ENCODE results near the gene METAP1.
"Not testable (repeated sequence)": the region's sequence is repeated elsewhere in the genome, so short reads cannot be mapped to it uniquely, and the experiment has no call there.

Gene METAP1

GRCh38 chr4:99079625-99080295 lies 84.2 kb downstream of the METAP1 start:
- Mint-ChIP-seq H3K27me3 (no peaks in the 10 kb centered on the region), H3K27ac (no peak overlapping the region), H3K4me3 (no peak overlapping the region), H3K4me1 (ENCODE audit: low read depth) (no peaks in the 10 kb centered on the region), H3K36me3 (ENCODE audit: low read depth) (peaks cover 94% of the 10 kb centered on the region), H3K9me3 (no peaks in the 10 kb centered on the region)
- intact Hi-C loops (cut with micrococcal nuclease) = loop anchor here (10.0 kb wide), 2 partner anchors 735 to 935 kb away; partner anchors contain the start of genes DAPP1 and STPG2

GRCh38 chr4:99080869-99081268 lies 85.3 kb downstream of the METAP1 start:
- H3K27me3 Mint-ChIP-seq; H3K27ac Mint-ChIP-seq; H3K9me3 Mint-ChIP-seq; H3K4me3 Mint-ChIP-seq; H3K4me1 Mint-ChIP-seq (ENCODE audit: low read depth): not testable (repeated sequence)
- peaks cover 94% of the 10 kb centered on the region for H3K36me3 Mint-ChIP-seq (ENCODE audit: low read depth)
- intact Hi-C loops (cut with micrococcal nuclease) = loop anchor here (10.0 kb wide), 2 partner anchors 734 to 936 kb away; partner anchors contain the start of genes DAPP1 and STPG2

- peaks cover 91% of the 10 kb centered on the region for H3K36me3 Mint-ChIP-seq (ENCODE audit: low read depth)
- intact Hi-C loops (cut with micrococcal nuclease) = loop anchor here (10.0 kb wide), 2 partner anchors 733 to 937 kb away; partner anchors contain the start of genes DAPP1 and STPG2
- H3K27me3 Mint-ChIP-seq = no peaks in the 10 kb centered on the region
- no peaks in the 10 kb centered on the region for H3K9me3 Mint-ChIP-seq
- no peak overlapping the region for H3K4me3 Mint-ChIP-seq
- peaks cover 15% of the 10 kb centered on the region for H3K4me1 Mint-ChIP-seq (ENCODE audit: low read depth)
- H3K27ac Mint-ChIP-seq = no peak overlapping the region
Measured at GRCh38 chr4:99082192-99082591, 86.7 kb downstream of the METAP1 start.

GRCh38 chr4:99084595-99084994 lies 89.1 kb downstream of the METAP1 start:
- H3K27ac Mint-ChIP-seq = no peak overlapping the region
- H3K4me1 Mint-ChIP-seq (ENCODE audit: low read depth) = peaks cover 31% of the 10 kb centered on the region
- intact Hi-C loops (cut with micrococcal nuclease) = loop anchor here (10.0 kb wide), 2 partner anchors 730 to 940 kb away; partner anchors contain the start of genes DAPP1 and STPG2
- peaks cover 83% of the 10 kb centered on the region for H3K36me3 Mint-ChIP-seq (ENCODE audit: low read depth)
- H3K9me3 Mint-ChIP-seq = no peaks in the 10 kb centered on the region
- no peaks in the 10 kb centered on the region for H3K27me3 Mint-ChIP-seq
- H3K4me3 Mint-ChIP-seq = no peak overlapping the region

GRCh38 chr4:99088023-99088449 lies 92.5 kb downstream of the METAP1 start:
- intact Hi-C loops (cut with micrococcal nuclease) = loop anchor here (2.0 to 10.0 kb wide), 5 partner anchors 156 to 943 kb away; partner anchors contain the start of genes DAPP1, LAMTOR3, RAP1GDS1 and STPG2

GRCh38 chr4:99088481-99089365 lies 93.2 kb downstream of the METAP1 start, which contains the start of gene ADH5:
ADH5 (minus strand) TSS chr4:99088788; CDS start chr4:99088700, 88 bp downstream.
- peaks cover 47% of the 10 kb centered on the region for H3K4me1 Mint-ChIP-seq (ENCODE audit: low read depth)

More at GRCh38 chr4:99088023-99088449, 92.5 kb downstream of the METAP1 start:
- Mint-ChIP-seq H3K4me3 (peak overlapping the region; percentile 89), H3K36me3 (ENCODE audit: low read depth) (peaks cover 49% of the 10 kb centered on the region), H3K27ac (peak overlapping the region; percentile 93), H3K9me3 (no peaks in the 10 kb centered on the region), H3K27me3 (peaks cover 2% of the 10 kb centered on the region), H3K4me1 (ENCODE audit: low read depth) (peaks cover 47% of the 10 kb centered on the region)

GRCh38 chr4:99090481-99091215 lies 95.1 kb downstream of the METAP1 start:
- no peaks in the 10 kb centered on the region for H3K9me3 Mint-ChIP-seq
- peaks cover 24% of the 10 kb centered on the region for H3K36me3 Mint-ChIP-seq (ENCODE audit: low read depth)
- H3K4me3 Mint-ChIP-seq = no peak overlapping the region
- peaks cover 2% of the 10 kb centered on the region for H3K27me3 Mint-ChIP-seq
- peaks cover 42% of the 10 kb centered on the region for H3K4me1 Mint-ChIP-seq (ENCODE audit: low read depth)
- no peak overlapping the region for H3K27ac Mint-ChIP-seq
- intact Hi-C loops (cut with micrococcal nuclease) = no loop called here

More at GRCh38 chr4:99088481-99089365, 93.2 kb downstream of the METAP1 start, which contains the start of gene ADH5:
- Mint-ChIP-seq H3K36me3 (ENCODE audit: low read depth) (peaks cover 42% of the 10 kb centered on the region), H3K27ac (peak within 1 kb of the TSS; percentile 93), H3K27me3 (peaks cover 2% of the 10 kb centered on the region), H3K9me3 (no peaks in the 10 kb centered on the region), H3K4me3 (peak within 1 kb of the TSS; percentile 89)
- intact Hi-C loops (cut with micrococcal nuclease) = loop anchor here (2.0 to 10.0 kb wide), 5 partner anchors 156 to 944 kb away; partner anchors contain the start of genes DAPP1, LAMTOR3, RAP1GDS1 and STPG2

- intact Hi-C loops (cut with micrococcal nuclease) = no loop called here
- H3K27me3 Mint-ChIP-seq = peaks cover 2% of the 10 kb centered on the region
- H3K27ac Mint-ChIP-seq = no peak overlapping the region
- no peak overlapping the region for H3K4me3 Mint-ChIP-seq
- peaks cover 19% of the 10 kb centered on the region for H3K36me3 Mint-ChIP-seq (ENCODE audit: low read depth)
- H3K9me3 Mint-ChIP-seq = no peaks in the 10 kb centered on the region
- peaks cover 38% of the 10 kb centered on the region for H3K4me1 Mint-ChIP-seq (ENCODE audit: low read depth)
Measured at GRCh38 chr4:99091216-99091575, 95.7 kb downstream of the METAP1 start.

GRCh38 chr4:99091841-99092240 lies 96.3 kb downstream of the METAP1 start:
- H3K4me3 Mint-ChIP-seq = not testable (repeated sequence)

GRCh38 chr4:99099311-99099710 lies 103.8 kb downstream of the METAP1 start:
- no peaks in the 10 kb centered on the region for H3K36me3 Mint-ChIP-seq (ENCODE audit: low read depth)
- H3K9me3 Mint-ChIP-seq = no peaks in the 10 kb centered on the region
- peaks cover 1% of the 10 kb centered on the region for H3K27me3 Mint-ChIP-seq
- no peak overlapping the region for H3K4me3 Mint-ChIP-seq
- intact Hi-C loops (cut with micrococcal nuclease) = no loop called here
- no peak overlapping the region for H3K27ac Mint-ChIP-seq
- no peaks in the 10 kb centered on the region for H3K4me1 Mint-ChIP-seq (ENCODE audit: low read depth)

More at GRCh38 chr4:99091841-99092240, 96.3 kb downstream of the METAP1 start:
- H3K27me3 Mint-ChIP-seq; intact Hi-C loops (cut with micrococcal nuclease); H3K27ac Mint-ChIP-seq; H3K9me3 Mint-ChIP-seq: not testable (repeated sequence)
- H3K4me1 Mint-ChIP-seq (ENCODE audit: low read depth) = peaks cover 32% of the 10 kb centered on the region
- H3K36me3 Mint-ChIP-seq (ENCODE audit: low read depth) = peaks cover 13% of the 10 kb centered on the region

GRCh38 chr4:99099814-99100213 lies 104.3 kb downstream of the METAP1 start:
- intact Hi-C loops (cut with micrococcal nuclease); H3K27ac Mint-ChIP-seq; H3K4me3 Mint-ChIP-seq; H3K9me3 Mint-ChIP-seq; H3K36me3 Mint-ChIP-seq (ENCODE audit: low read depth); H3K4me1 Mint-ChIP-seq (ENCODE audit: low read depth); H3K27me3 Mint-ChIP-seq: not testable (repeated sequence)

- Mint-ChIP-seq H3K27ac (no peak overlapping the region), H3K4me3 (no peak overlapping the region), H3K9me3 (no peaks in the 10 kb centered on the region), H3K27me3 (peaks cover 1% of the 10 kb centered on the region), H3K36me3 (ENCODE audit: low read depth) (no peaks in the 10 kb centered on the region), H3K4me1 (ENCODE audit: low read depth) (no peaks in the 10 kb centered on the region)
- intact Hi-C loops (cut with micrococcal nuclease) = no loop called here
Measured at GRCh38 chr4:99100876-99101275, 105.4 kb downstream of the METAP1 start.

GRCh38 chr4:99102634-99103033 lies 107.1 kb downstream of the METAP1 start:
- no peaks in the 10 kb centered on the region for H3K4me1 Mint-ChIP-seq (ENCODE audit: low read depth)
- H3K27me3 Mint-ChIP-seq = no peaks in the 10 kb centered on the region
- H3K4me3 Mint-ChIP-seq = no peak overlapping the region
- H3K9me3 Mint-ChIP-seq = no peaks in the 10 kb centered on the region
- H3K27ac Mint-ChIP-seq = no peak overlapping the region
- intact Hi-C loops (cut with micrococcal nuclease) = no loop called here
- H3K36me3 Mint-ChIP-seq (ENCODE audit: low read depth) = no peaks in the 10 kb centered on the region

All from dendritic cell treated with granulocyte-macrophage colony-stimulating factor and Interleukin-4, amounts not matched to agents 40 ng/mL and 50 ng/mL, for 4 days (primary cell).